CD8-positive, alpha-beta memory T cell (primary cell): ENCODE measurements around the gene GSE1. TPM values are rescaled to one million over a fixed set of nuclear protein-coding genes. Genes with fewer than 3 reads are reported as not detected.

ENCODE experiments used
- CTCF ChIA-PET: fragments of 350-600 bp; sonication (Branson Sonifier 250); formaldehyde crosslinking; loops from one replicate; lab custom pipeline; 2021; ENCODE audit warnings: antibody characterized with exemption; lab: Charles Lee
- POLR2A ChIA-PET: fragments of 350-600 bp; sonication (Branson Sonifier 250); formaldehyde crosslinking; loops from one replicate; lab custom pipeline; 2021; ENCODE audit warnings: antibody characterized with exemption; lab: Charles Lee
- DNase-seq, 5 donors: peaks; one replicate each; pipeline versions ENCODE4 v3.0.0 to v3.0.0-alpha.2; 2020 to 2022; ENCODE audit warnings: mixed read lengths in 1 of 5
- H3K27ac ChIP-seq: one replicate; pipeline ENCODE4 v1.7.0; 2013; ENCODE audit warnings: low read depth, mild to moderate bottlenecking, low read length, moderate library complexity
- H3K27me3 ChIP-seq: 2 replicates; pipeline ENCODE4 v1.7.0; 2013; ENCODE audit warnings: low read length, mild to moderate bottlenecking; ENCODE audit not compliant: insufficient read depth, poor library complexity, severe bottlenecking
- H3K36me3 ChIP-seq: 2 replicates; pipeline ENCODE4 v1.7.0; 2013; ENCODE audit warnings: mild to moderate bottlenecking, low read length, moderate library complexity; ENCODE audit not compliant: insufficient read depth
- H3K4me1 ChIP-seq: 2 replicates; pipeline ENCODE4 v1.7.0; 2013; ENCODE audit warnings: mild to moderate bottlenecking, low read length, moderate library complexity; ENCODE audit not compliant: insufficient read depth
- H3K4me3 ChIP-seq: 2 replicates; pipeline ENCODE4 v1.7.0; 2013; ENCODE audit warnings: mild to moderate bottlenecking, low read length
- H3K9me3 ChIP-seq: 2 replicates; pipeline ENCODE4 v1.7.0; 2013; ENCODE audit warnings: mild to moderate bottlenecking, low read length
- H3K27ac Mint-ChIP-seq, 8 donors: one replicate each; pipeline ENCODE4 v1.8.0; 2020 to 2021; ENCODE audit warnings: mixed read lengths in 8 of 8, mild to moderate bottlenecking in 6 of 8, inconsistent platforms in 3 of 8, moderate library complexity in 3 of 8
- H3K27me3 Mint-ChIP-seq, 2 donors: one replicate each; pipeline ENCODE4 v1.8.0; 2020 to 2021; ENCODE audit warnings: mixed read lengths in 2 of 2, mild to moderate bottlenecking in 1 of 2, moderate library complexity in 1 of 2
- H3K36me3 Mint-ChIP-seq, 3 donors: one replicate each; pipeline ENCODE4 v1.8.0; 2020 to 2021; ENCODE audit warnings: mixed read lengths in 3 of 3, inconsistent platforms in 1 of 3, mild to moderate bottlenecking in 1 of 3
- H3K4me1 Mint-ChIP-seq, 3 donors: one replicate each; pipeline ENCODE4 v1.8.0; 2020 to 2021; ENCODE audit warnings: mixed read lengths in 3 of 3, inconsistent platforms in 1 of 3, mild to moderate bottlenecking in 1 of 3
- H3K4me3 Mint-ChIP-seq, 7 donors: one replicate each; pipeline ENCODE4 v1.8.0; 2020 to 2021; ENCODE audit warnings: mixed read lengths in 7 of 7, mild to moderate bottlenecking in 6 of 7, moderate library complexity in 4 of 7, inconsistent platforms in 2 of 7
- H3K9me3 Mint-ChIP-seq, 5 donors: one replicate each; pipeline ENCODE4 v1.8.0; 2020 to 2022; ENCODE audit warnings: mixed read lengths in 5 of 5, mild to moderate bottlenecking in 3 of 5, moderate library complexity in 2 of 5, inconsistent platforms in 1 of 5
- polyA plus RNA-seq: library from polyadenylated mRNA; unstranded; fragments of 300-500 nt; fragmentation: Illumina TruSeq; gene quantifications from one replicate; pipeline ENCODE4 v1.2.3, GENCODE V29; 2021
- total RNA-seq, 2 experiments: library from RNA; stranded (reverse); gene quantifications; one replicate each; pipeline ENCODE4 v1.2.3, GENCODE V29; 2021

Gene GSE1
- total and polyA plus RNA-seq, 3 experiments from 2014 or later, result 5.5 to 28.5 (median 27.8) TPM

DNA sequence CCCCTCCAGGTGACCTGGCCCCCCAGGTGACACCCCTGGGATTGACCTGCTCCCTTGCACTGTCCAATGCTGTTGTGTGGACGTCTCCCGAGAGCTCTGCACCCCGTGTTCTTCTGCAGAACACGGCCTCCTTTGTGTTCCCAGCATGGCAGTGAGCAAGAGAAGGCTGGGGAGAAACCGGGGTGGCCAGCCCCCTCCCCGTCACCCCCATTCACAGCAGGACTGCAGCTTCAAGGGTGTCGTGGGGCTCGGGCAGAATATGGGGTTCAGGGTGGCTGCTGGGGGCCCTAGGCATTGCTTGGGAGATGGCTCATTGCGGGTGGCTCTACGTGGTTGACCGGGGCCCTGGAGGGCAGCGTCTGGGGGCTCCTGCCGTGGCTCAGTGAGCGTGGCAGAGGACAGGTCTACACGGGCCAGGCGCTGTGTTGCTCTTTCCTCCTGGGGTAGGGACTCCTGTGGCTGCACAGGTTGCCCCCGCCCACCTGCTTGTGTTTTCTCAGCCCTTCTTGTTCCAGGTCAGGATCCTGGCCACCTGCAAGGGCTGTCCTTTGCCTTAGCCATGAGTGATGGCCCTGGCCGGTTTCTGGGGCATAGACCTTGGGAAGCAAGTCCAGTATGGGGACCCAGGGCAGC, 12.5 kb downstream of the GSE1 start:
- Histone ChIP-seq H3K27ac (no peak overlapping the region), H3K4me3 (no peak overlapping the region), H3K27me3 (no peaks in the 10 kb centered on the region), H3K9me3 (no peaks in the 10 kb centered on the region), H3K36me3 (peaks cover 4% of the 10 kb centered on the region), H3K4me1 (no peaks in the 10 kb centered on the region)
- CTCF ChIA-PET, result interaction anchor here (1.4 to 3.3 kb wide), 3 partner anchors 9 to 13 kb away, joined by 4 to 16 read pairs (median 9); no protein-coding TSS in a partner anchor
- H3K36me3 Mint-ChIP-seq, result peaks cover 11 to 37% (median 13%) of the 10 kb centered on the region in 3 donors
- DNase-seq, result no peak
- H3K4me1 Mint-ChIP-seq, result peaks cover 49 to 85% (median 60%) of the 10 kb centered on the region in 3 donors
- peaks cover 0 to 7% (median 4%) of the 10 kb centered on the region in 5 donors for H3K9me3 Mint-ChIP-seq
- POLR2A ChIA-PET, result no interaction called here
- peaks cover 0 to 3% of the 10 kb centered on the region in 2 donors for H3K27me3 Mint-ChIP-seq
- H3K27ac Mint-ChIP-seq, result peak overlapping the region in 3 of 8 donors; percentile 22 to 68 (median 41)
- no peak overlapping the region for H3K4me3 Mint-ChIP-seq

GRCh38 chr16:85626191-85626981, 13.3 kb downstream of the GSE1 start:
- CTCF ChIA-PET, result interaction anchor here (0.6 to 3.3 kb wide), 3 partner anchors 10 to 16 kb away, joined by 3 to 16 read pairs (median 4); no protein-coding TSS in a partner anchor
- H3K4me1 Mint-ChIP-seq, result peaks cover 46 to 81% (median 52%) of the 10 kb centered on the region in 3 donors
- Histone ChIP-seq H3K4me1 (no peaks in the 10 kb centered on the region), H3K27me3 (no peaks in the 10 kb centered on the region), H3K27ac (no peak overlapping the region), H3K9me3 (no peaks in the 10 kb centered on the region), H3K4me3 (no peak overlapping the region), H3K36me3 (peaks cover 4% of the 10 kb centered on the region)
- peaks cover 0 to 7% (median 4%) of the 10 kb centered on the region in 5 donors for H3K9me3 Mint-ChIP-seq
- no peak for DNase-seq
- H3K27ac Mint-ChIP-seq, result peak overlapping the region in 3 of 8 donors; percentile 23 to 55 (median 41)
- peaks cover 11 to 31% (median 13%) of the 10 kb centered on the region in 3 donors for H3K36me3 Mint-ChIP-seq
- peak overlapping the region in 3 of 7 donors; percentile 29 to 50 (median 48) for H3K4me3 Mint-ChIP-seq
- peaks cover 0 to 3% of the 10 kb centered on the region in 2 donors for H3K27me3 Mint-ChIP-seq
- POLR2A ChIA-PET, result no interaction called here

GRCh38 chr16:85627089-85627488, 14.0 kb downstream of the GSE1 start:
- H3K27ac Mint-ChIP-seq, result peak overlapping the region in 6 of 8 donors; percentile 12 to 92 (median 72)
- H3K36me3 Mint-ChIP-seq, result peaks cover 11 to 30% (median 13%) of the 10 kb centered on the region in 3 donors
- Histone ChIP-seq H3K4me3 (no peak overlapping the region), H3K36me3 (peaks cover 4% of the 10 kb centered on the region), H3K27ac (no peak overlapping the region), H3K4me1 (no peaks in the 10 kb centered on the region), H3K9me3 (no peaks in the 10 kb centered on the region), H3K27me3 (no peaks in the 10 kb centered on the region)
- POLR2A ChIA-PET, result no interaction called here
- H3K27me3 Mint-ChIP-seq, result peaks cover 0 to 3% of the 10 kb centered on the region in 2 donors
- peak in 1 of 5 donors; percentile 35 for DNase-seq
- CTCF ChIA-PET, result interaction anchor here (1.4 to 3.3 kb wide), 2 partner anchors 11 to 15 kb away, joined by 4 to 16 read pairs; no protein-coding TSS in a partner anchor
- peak overlapping the region in 3 of 7 donors; percentile 50 to 73 (median 61) for H3K4me3 Mint-ChIP-seq
- H3K9me3 Mint-ChIP-seq, result peaks cover 0 to 7% (median 4%) of the 10 kb centered on the region in 5 donors
- H3K4me1 Mint-ChIP-seq, result peaks cover 39 to 76% (median 46%) of the 10 kb centered on the region in 3 donors

- Mint-ChIP-seq H3K9me3 (peaks cover 0 to 7% (median 4%) of the 10 kb centered on the region in 5 donors), H3K4me1 (peaks cover 32 to 74% (median 42%) of the 10 kb centered on the region in 3 donors), H3K27me3 (peaks cover 0 to 2% of the 10 kb centered on the region in 2 donors), H3K4me3 (peak overlapping the region in 3 of 7 donors; percentile 50 to 73 (median 61)), H3K27ac (peak overlapping the region in 5 of 8 donors; percentile 12 to 92 (median 70)), H3K36me3 (peaks cover 8 to 28% (median 13%) of the 10 kb centered on the region in 3 donors)
- Histone ChIP-seq H3K36me3 (peaks cover 4% of the 10 kb centered on the region), H3K4me1 (no peaks in the 10 kb centered on the region), H3K27me3 (no peaks in the 10 kb centered on the region), H3K4me3 (no peak overlapping the region), H3K27ac (no peak overlapping the region), H3K9me3 (no peaks in the 10 kb centered on the region)
- DNase-seq, result no peak
- ChIA-PET POLR2A (no interaction called here), CTCF (interaction anchor here (3.3 kb wide), 1 partner anchor 11 kb away, joined by 16 read pairs; no protein-coding TSS in a partner anchor)
Measured at GRCh38 chr16:85627526-85628264, 14.6 kb downstream of the GSE1 start.

- POLR2A ChIA-PET, result no interaction called here
- Mint-ChIP-seq H3K9me3 (peaks cover 0 to 7% (median 4%) of the 10 kb centered on the region in 5 donors), H3K27ac (no peak overlapping the region), H3K4me1 (peaks cover 29 to 71% (median 37%) of the 10 kb centered on the region in 3 donors), H3K27me3 (peaks cover 0 to 2% of the 10 kb centered on the region in 2 donors), H3K4me3 (no peak overlapping the region), H3K36me3 (peaks cover 7 to 25% (median 13%) of the 10 kb centered on the region in 3 donors)
- DNase-seq, result no peak
- CTCF ChIA-PET, result interaction anchor here (3.3 kb wide), 1 partner anchor 12 kb away, joined by 16 read pairs; no protein-coding TSS in a partner anchor
- Histone ChIP-seq H3K36me3 (peaks cover 4% of the 10 kb centered on the region), H3K27me3 (no peaks in the 10 kb centered on the region), H3K27ac (no peak overlapping the region), H3K9me3 (no peaks in the 10 kb centered on the region), H3K4me1 (no peaks in the 10 kb centered on the region), H3K4me3 (no peak overlapping the region)
Measured at GRCh38 chr16:85628265-85628556, 15.1 kb downstream of the GSE1 start.

DNA sequence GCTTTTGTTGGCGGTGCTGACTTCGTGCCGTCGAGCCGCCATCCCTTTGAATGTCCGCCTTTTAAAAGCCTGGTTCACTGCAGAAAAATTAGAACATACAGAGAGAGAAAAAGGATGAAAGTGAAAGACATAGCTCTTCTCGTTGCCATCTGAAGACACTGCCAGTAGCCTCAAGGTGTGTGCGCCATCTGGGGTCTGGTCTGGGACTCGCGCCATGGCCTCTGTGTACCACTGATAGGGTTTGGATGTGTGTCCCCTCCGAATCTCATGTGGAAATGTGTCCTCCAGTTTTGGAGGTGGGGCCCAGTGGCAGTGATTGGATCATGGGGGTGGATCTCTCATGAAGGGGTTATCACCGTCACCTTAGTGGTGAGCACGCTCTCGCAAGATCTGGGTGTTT, 15.5 kb downstream of the GSE1 start:
- Mint-ChIP-seq H3K4me1 (peaks cover 29 to 66% (median 33%) of the 10 kb centered on the region in 3 donors), H3K9me3 (peaks cover 0 to 7% (median 4%) of the 10 kb centered on the region in 5 donors), H3K27ac (peak overlapping the region in 4 of 8 donors; percentile 61 to 80 (median 72)), H3K27me3 (peaks cover 0 to 2% of the 10 kb centered on the region in 2 donors), H3K36me3 (peaks cover 7 to 26% (median 13%) of the 10 kb centered on the region in 3 donors), H3K4me3 (peak overlapping the region in 2 of 7 donors; percentile 8 to 68)
- POLR2A ChIA-PET, result no interaction called here
- CTCF ChIA-PET, result interaction anchor here (0.6 to 3.3 kb wide), 2 partner anchors 12 to 209 kb away, joined by 3 to 16 read pairs; no protein-coding TSS in a partner anchor
- no peak overlapping the region for H3K27ac ChIP-seq
- no peaks in the 10 kb centered on the region for H3K27me3 ChIP-seq
- H3K36me3 ChIP-seq, result peaks cover 4% of the 10 kb centered on the region
- no peaks in the 10 kb centered on the region for H3K9me3 ChIP-seq
- DNase-seq, result no peak
- no peaks in the 10 kb centered on the region for H3K4me1 ChIP-seq
- no peak overlapping the region for H3K4me3 ChIP-seq

GRCh38 chr16:85629326-85629725, 16.2 kb downstream of the GSE1 start:
- Mint-ChIP-seq H3K36me3 (peaks cover 7 to 30% (median 13%) of the 10 kb centered on the region in 3 donors), H3K9me3 (peaks cover 0 to 7% (median 4%) of the 10 kb centered on the region in 5 donors), H3K27me3 (peaks cover 0 to 2% of the 10 kb centered on the region in 2 donors), H3K4me1 (peaks cover 29 to 65% (median 31%) of the 10 kb centered on the region in 3 donors), H3K27ac (peak overlapping the region in 2 of 8 donors; percentile 22 to 61), H3K4me3 (peak overlapping the region in 1 of 7 donors; percentile 48)
- Histone ChIP-seq H3K36me3 (peaks cover 4% of the 10 kb centered on the region), H3K9me3 (no peaks in the 10 kb centered on the region), H3K27me3 (no peaks in the 10 kb centered on the region), H3K4me1 (no peaks in the 10 kb centered on the region), H3K27ac (no peak overlapping the region), H3K4me3 (no peak overlapping the region)
- ChIA-PET CTCF (interaction anchor here (3.3 kb wide), 1 partner anchor 13 kb away, joined by 11 read pairs; no protein-coding TSS in a partner anchor), POLR2A (no interaction called here)
- no peak for DNase-seq
